ENCODE results near the gene PLD4.

GRCh38 chr14:104875412-104875751, 49.3 kb upstream of the PLD4 start:
- TF ChIP-seq EZH2 (IDR thresholded peaks at IDR 0.05) (no peak), POLR2AphosphoS5 (IDR thresholded peaks at IDR 0.05; ENCODE audit: borderline replicate concordance, low read depth, low read length) (no peak)

Data from SK-N-MC (cell line).